Measurements from ENCODE around the gene WNK2. TPM values are rescaled to one million over a fixed set of nuclear protein-coding genes. Genes with fewer than 3 reads are reported as not detected.
"Not testable (repeated sequence)": the region's sequence is repeated elsewhere in the genome, so short reads cannot be mapped to it uniquely, and the experiment has no call there.

Gene WNK2
- total RNA-seq, 1 donor from 2014 or later = 222 TPM

- intact Hi-C loops (cut with DNase I) = no loop called here
- no peak for DNase-seq
- no peak for ATAC-seq (ENCODE audit: poor library complexity)
Measured at GRCh38 chr9:93244510-93245436, 60.8 kb downstream of the WNK2 start.

- intact Hi-C loops (cut with DNase I) = no loop called here
- no peak for DNase-seq
- no peak for ATAC-seq (ENCODE audit: poor library complexity)
Measured at GRCh38 chr9:93245437-93245970, 61.6 kb downstream of the WNK2 start.

- no peak for ATAC-seq (ENCODE audit: poor library complexity)
- no peak for DNase-seq
- intact Hi-C loops (cut with DNase I) = no loop called here
Measured at GRCh38 chr9:93246111-93246510, 62.2 kb downstream of the WNK2 start.

- ATAC-seq (ENCODE audit: poor library complexity) (no peak), DNase-seq (no peak)
- intact Hi-C loops (cut with DNase I) = no loop called here
Measured at GRCh38 chr9:93246526-93246925, 62.6 kb downstream of the WNK2 start.

GRCh38 chr9:93247099-93247865, 63.3 kb downstream of the WNK2 start:
- ATAC-seq (ENCODE audit: poor library complexity) (no peak), DNase-seq (no peak)
- intact Hi-C loops (cut with DNase I) = no loop called here

- intact Hi-C loops (cut with DNase I) = no loop called here
- no peak for DNase-seq
- peak; percentile 32 for ATAC-seq (ENCODE audit: poor library complexity)
Measured at GRCh38 chr9:93247892-93248291, 64.0 kb downstream of the WNK2 start.

GRCh38 chr9:93248386-93249040, 64.6 kb downstream of the WNK2 start:
- DNase-seq = no peak
- intact Hi-C loops (cut with DNase I) = no loop called here
- ATAC-seq (ENCODE audit: poor library complexity) = peak; percentile 40

GRCh38 chr9:93250185-93250584, 66.2 kb downstream of the WNK2 start:
- ATAC-seq (ENCODE audit: poor library complexity) = no peak

GRCh38 chr9:93251309-93251708, 67.4 kb downstream of the WNK2 start:
- ATAC-seq (ENCODE audit: poor library complexity); intact Hi-C loops (cut with DNase I); DNase-seq: not testable (repeated sequence)

More at GRCh38 chr9:93250185-93250584, 66.2 kb downstream of the WNK2 start:
- DNase-seq = no peak
- intact Hi-C loops (cut with DNase I) = no loop called here

- ATAC-seq (ENCODE audit: poor library complexity) = peak; percentile 53
- peak; percentile 63 for DNase-seq
- intact Hi-C loops (cut with DNase I) = no loop called here
Measured at GRCh38 chr9:93252116-93252780, 68.3 kb downstream of the WNK2 start.

GRCh38 chr9:93252781-93253530, 69.0 kb downstream of the WNK2 start:
- ATAC-seq (ENCODE audit: poor library complexity) = no peak
- intact Hi-C loops (cut with DNase I) = no loop called here
- DNase-seq = peak; percentile 20

GRCh38 chr9:93253633-93254032, 69.7 kb downstream of the WNK2 start:
- DNase-seq (peak; percentile 21), ATAC-seq (ENCODE audit: poor library complexity) (no peak)
- intact Hi-C loops (cut with DNase I) = no loop called here

GRCh38 chr9:93254061-93254481, 70.1 kb downstream of the WNK2 start:
- peak; percentile 35 for DNase-seq
- intact Hi-C loops (cut with DNase I) = no loop called here
- no peak for ATAC-seq (ENCODE audit: poor library complexity)

GRCh38 chr9:93254806-93255493, 71.0 kb downstream of the WNK2 start:
- ATAC-seq (ENCODE audit: poor library complexity) (no peak), DNase-seq (peak; percentile 23)

GRCh38 chr9:93255494-93255867, 71.5 kb downstream of the WNK2 start:
- ATAC-seq (ENCODE audit: poor library complexity) = no peak
- intact Hi-C loops (cut with DNase I) = no loop called here
- DNase-seq = no peak

More at GRCh38 chr9:93254806-93255493, 71.0 kb downstream of the WNK2 start:
- intact Hi-C loops (cut with DNase I) = no loop called here

GRCh38 chr9:93255994-93256877, 72.3 kb downstream of the WNK2 start:
- ATAC-seq (ENCODE audit: poor library complexity) (no peak), DNase-seq (peak; percentile 27)
- intact Hi-C loops (cut with DNase I) = no loop called here

Measured in Right ventricle myocardium superior (tissue), 1 donor.